GM12891 (cell line): ENCODE measurements around the gene PCSK5.

Source experiments
- POLR2A ChIP-seq: IDR thresholded peaks from 2 replicates; pipeline ENCODE4 v1.6.1; 2011; ENCODE audit warnings: low read depth, low read length, control low read depth
- POU2F2 ChIP-seq: IDR thresholded peaks from 2 replicates; pipeline ENCODE4 v1.6.1; 2011; ENCODE audit warnings: low read depth, mild to moderate bottlenecking, control low read depth, low read length, moderate library complexity
- TAF1 ChIP-seq: IDR thresholded peaks from 2 replicates; pipeline ENCODE4 v1.6.1; 2011; ENCODE audit warnings: low read depth, low read length, control low read depth

- TF ChIP-seq POU2F2 (no peak), TAF1 (no peak), POLR2A (no peak)
Observed at GRCh38 chr9:76077537-76077936, 187.1 kb downstream of the PCSK5 start.
